Kidney capillary endothelial cell (primary cell): Measurements from ENCODE around the gene CACNB4.
"Not testable (repeated sequence)": the region's sequence is repeated elsewhere in the genome, so short reads cannot be mapped to it uniquely, and the experiment has no call there.

ENCODE experiments used
- DNase-seq: peaks from one replicate; pipeline ENCODE4 v3.0.0-alpha.2; 2018; ENCODE audit warnings: low spot score

CACNB4 gene

DNA sequence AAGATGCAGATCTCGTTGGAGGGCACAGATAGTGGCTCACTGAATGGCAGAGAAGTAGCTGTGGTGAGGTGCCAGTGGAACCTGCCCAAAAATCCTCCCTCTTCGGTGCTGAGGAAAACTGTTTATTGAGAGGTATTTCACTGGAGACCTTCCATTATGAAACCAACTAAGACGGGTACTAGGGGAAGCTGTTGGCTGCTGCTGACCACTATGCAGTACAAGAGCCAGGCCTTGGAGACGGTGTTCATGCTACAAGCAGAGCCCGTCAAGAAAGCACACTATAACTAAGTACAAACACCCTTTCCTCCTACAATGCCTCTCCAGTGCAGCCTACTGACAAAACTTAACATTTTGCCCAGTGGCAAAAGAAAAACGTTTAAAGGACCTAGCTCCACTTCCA, 275.2 kb downstream of the CACNB4 start:
- DNase-seq, result no peak

DNA sequence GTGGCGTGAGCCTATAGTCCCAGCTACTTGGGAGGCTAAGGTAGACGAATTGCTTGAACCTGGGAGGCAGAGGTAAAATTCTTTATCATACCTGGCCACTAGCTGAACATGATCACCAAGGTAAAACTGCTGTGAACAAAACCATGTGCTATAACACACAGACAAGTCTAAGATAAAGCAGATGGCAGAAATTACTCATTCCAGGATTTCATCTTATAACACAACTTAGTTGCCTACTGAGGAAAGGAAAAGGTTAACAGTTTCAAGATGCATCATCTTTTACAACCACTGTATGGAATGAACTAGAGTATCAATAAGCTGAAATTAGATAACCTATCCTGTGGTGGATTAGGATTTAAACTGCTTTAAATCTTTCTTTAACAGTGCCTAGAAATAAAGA, 278.9 kb downstream of the CACNB4 start:
- DNase-seq, result no peak

DNA sequence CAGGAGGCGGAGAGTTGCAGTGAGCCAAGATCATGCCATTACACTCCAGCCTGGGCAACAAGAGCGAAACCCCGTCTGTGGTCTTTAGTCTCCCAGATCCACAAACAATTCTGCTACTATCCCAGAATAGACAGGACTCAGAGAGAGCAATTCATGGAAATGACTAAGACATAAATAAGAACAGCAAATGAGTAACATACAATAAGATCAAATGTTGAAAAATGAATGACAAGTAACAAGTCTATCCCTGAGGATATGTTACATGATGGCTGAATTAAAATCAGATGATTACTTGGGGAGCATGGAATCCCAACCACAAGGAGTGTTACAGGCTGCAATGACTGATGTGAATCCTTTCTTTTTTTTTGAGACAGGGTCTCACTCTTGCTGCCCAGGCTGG, 280.9 kb downstream of the CACNB4 start:
- DNase-seq, result peak; percentile 60

DNA sequence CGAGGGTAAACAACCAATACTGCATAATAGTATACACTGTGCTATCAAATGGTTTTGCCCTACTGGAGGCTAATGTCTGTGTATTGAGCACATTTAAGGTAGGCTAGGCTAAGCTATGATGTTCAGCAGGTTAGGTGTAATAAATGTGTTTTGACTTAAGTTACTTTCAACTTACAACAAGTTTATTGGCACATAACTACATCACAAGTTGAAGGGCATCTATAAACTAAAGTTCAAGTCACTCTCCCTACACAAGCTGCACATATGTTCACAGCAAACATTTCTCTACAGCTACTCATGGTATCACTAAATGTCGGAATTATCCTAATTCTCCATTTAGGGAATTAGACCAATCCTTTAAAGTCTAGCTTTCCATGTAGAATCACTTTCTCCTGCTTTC, 282.0 kb downstream of the CACNB4 start:
- DNase-seq, result no peak

DNA sequence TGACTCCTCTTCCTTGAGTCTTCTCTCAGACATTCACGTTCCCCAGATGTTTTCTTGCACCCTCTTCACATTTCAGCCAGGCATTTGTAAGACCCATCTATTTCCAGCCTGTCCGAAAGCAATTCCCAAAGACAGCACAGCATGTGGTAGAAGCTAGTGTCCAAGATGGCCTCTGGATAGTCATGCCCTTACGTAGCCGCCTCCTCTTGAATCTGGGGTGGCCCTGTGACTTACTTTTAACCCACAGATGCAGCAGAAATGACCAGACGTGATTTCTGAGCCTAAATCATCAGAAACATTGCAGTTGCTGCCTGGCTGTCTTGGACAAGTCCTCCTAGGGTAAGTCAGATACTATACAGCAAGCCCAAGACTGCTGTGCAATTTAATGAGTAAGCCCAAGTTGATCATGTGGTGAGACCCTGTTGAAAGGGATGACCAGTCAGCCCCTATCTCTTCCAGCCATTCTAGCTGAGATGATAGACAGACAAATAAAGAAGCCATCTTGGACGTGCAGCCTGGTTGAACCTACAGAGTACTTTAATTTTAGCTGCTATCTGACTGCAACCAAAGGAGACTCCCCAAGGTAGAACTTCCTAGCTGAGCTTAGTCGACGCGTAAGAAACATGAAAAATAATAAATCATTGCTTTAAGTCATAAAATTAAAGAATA, 282.9 kb downstream of the CACNB4 start:
- DNase-seq, result no peak

DNA sequence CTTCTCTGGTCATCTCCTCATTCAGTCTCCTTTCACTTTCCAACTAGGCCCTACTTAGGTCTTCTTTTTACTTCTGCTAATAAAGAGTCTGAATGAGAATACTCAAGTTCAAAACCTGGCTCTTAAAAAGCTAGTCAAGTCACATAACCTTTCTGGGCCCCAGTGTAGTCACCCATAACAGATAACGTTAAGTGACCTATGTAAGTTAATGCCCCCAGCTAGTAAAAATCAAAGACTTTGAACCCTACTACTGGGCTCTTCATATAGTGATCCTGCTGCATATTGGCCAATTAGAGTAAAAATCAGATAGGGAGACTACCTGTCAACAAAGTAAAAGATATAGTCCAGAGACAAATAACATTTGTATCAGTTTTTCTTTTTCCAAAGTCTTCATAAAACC, 288.4 kb downstream of the CACNB4 start:
- DNase-seq, result no peak

DNA sequence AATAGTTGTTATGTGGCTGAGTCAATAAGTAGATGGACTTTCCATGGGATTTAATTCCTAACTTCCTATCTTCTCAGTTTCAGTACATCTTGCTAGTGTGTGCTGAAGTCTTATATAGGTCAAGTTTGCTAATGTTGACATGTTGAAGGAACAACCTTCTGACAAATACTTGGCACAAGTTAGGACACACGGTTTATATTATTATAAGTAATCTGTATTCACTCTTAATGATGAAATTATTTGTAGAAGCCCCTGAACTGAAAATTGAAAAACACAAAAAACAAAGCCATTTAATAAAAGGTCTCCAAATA, 289.8 kb downstream of the CACNB4 start:
- DNase-seq, result no peak

DNA sequence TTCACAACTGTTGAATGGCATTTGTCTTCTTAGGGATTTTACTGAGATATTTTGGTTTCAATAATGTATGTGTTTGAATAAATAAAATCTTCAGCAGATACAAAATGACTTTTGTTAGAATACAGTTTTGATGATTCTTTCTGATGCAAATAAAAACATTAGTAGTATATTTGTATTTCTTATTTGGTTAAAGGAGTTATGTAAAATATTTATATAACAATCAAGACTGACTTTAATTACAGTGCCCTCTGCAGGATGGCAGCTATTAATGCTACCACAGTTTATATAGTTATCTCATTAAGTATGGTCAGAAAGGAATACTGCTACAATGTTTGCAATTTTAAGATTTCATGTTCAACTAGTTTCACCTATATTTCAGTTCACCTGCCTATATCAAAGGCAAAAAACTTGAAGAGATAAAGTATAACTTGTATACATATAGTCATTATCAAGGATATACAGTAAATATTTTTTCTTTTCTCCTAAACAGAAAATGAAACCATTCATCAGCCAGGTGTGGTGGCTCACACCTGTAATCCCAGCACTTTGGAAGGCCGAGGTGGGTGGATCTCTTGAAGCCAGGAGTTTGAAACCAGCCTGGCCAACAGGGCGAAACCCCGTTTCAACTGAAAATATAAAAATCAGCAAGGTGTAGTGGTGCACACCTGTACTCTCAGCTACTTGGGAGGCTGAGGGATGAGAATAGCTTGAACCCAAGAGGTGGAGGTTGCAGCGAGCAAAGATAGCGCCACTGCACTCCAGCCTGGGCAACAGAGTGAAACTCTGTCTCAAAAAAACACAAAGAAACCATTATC, 290.4 kb downstream of the CACNB4 start:
- DNase-seq, result peak; percentile 36

DNA sequence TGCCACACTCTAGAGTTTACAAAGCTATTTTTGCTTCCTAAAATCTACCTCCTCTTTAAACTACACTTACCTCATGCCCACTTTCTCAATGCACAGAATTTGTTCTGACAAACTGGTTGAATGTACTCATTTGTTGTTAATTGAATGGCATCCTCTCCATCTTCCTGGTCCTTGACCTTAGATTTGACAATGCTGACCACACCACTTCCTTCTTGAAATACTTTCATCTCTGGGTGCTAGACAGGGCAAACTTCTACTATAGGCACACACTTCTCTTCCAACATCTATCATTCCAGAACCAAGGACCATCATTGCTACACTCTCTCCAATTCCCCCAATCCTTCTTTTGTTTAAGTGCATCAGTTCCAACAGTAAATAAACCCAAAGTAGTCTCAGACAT, 292.9 kb downstream of the CACNB4 start:
- DNase-seq, result no peak

DNA sequence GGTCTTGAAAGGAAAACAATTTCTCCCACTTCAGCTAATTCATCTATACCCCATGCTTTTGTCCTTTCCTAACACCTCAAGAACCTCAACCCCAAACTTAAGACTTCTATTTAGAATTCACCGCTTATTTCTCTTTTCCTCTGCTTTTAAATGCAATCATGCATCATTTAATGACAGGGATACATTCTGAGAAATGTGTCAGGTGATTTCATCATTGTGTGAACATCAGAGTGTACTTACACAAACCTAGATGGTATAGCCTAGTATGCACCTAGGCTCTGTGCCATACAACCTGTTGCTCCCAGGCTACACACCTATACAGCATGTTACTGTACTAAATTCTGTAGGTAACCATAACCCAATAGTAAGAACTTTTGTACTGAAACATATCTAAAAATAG, 293.5 kb downstream of the CACNB4 start:
- DNase-seq, result no peak

DNA sequence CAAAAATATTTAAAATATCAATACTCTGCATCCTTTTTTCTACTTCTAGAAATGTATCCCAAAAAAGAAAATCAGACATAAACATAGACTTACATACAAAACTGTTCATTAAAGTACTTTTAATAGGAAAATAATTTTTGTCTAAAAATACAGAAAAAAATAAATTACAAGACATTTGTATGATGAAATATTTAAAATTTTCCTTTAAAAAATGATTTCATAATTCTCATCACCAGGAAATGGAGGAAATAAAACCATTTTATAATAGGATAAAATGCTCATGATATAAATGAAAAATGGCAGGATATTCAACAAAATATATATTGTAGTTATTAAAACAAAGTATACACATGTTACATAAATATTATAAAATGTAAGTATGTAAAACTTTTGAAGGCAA, 295.0 kb downstream of the CACNB4 start:
- DNase-seq, result no peak

DNA sequence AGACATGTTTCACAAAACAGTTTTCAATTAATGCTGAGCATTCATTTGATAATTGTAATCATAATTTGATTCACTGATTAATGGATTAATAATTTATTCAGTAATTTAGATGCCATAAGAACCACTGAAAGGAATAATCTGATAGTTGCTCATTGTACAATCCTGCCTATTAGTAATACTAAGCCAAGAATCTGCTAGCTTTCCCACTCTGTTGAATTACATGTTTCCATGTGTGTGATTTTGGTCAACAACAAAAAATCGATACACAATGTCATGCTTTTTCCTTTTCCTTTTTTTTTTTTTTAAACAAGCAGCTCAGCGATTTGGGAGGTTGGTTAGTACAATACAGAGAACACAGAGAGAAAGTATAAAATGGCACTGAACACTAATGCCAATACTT, 296.5 kb downstream of the CACNB4 start:
- no peak for DNase-seq

DNA sequence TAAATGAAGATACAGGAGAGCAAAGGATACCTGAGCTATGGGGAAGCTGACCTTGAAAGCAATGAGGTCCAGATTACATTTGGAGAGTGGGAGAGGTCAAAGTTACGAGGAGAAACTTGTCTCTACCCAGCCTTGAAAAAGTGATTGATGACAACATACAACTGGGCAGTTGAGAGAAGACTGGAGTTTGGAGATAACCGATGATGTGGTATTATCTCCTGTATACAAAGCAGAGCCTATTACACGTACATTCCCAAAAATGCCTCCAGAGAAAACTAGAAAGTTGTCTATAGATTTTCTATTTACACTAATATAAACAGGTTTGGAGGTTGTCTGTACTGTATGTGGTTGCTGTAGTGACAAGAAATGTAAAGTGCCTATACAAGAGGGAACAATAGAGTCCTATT, 299.0 kb downstream of the CACNB4 start:
- no peak for DNase-seq

DNA sequence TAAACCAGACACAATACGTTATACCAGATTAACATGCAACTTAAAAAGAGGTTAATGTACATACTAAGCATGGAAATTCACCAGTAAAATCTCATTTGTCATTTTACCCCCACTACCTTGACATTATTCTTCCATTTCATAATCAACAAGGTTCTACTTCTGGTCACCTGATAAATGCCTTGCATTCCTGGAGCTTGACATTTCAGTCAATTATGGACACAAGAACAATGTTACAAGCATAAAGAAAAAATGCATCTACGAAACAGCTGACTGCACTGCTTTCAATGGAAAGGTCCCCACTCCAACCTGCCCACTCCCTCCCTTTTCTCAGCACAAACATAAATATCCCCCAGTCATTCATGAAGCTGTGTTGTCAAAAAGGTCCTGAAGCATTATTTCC, 302.1 kb downstream of the CACNB4 start:
- DNase-seq, result no peak

DNA sequence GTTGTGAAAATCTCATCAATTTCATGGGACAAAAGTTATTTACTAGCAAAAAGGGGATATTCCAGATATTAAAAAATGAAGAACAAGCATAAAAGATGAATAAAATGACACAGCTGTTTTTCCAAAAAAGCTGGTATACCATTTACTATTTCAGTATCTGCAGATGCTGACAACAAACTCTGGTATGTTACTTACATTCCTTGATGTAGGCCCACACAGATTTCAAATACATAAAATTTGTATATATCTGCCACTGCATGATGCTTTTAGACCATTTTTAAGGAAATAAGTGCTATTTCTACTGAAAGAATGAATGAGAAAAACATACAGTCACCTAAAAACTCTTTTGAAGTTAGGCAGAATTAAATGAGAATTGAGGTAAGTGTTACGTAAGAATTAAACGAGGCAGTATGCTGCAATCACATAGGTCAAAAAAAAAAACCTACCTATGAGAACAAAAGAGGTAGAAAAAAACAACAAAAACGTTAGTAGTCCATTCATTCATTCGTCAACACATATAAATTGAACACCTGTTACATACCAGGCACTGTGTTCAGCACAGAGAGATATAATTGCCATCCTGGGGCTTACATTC, 303.1 kb downstream of the CACNB4 start:
- no peak for DNase-seq

DNA sequence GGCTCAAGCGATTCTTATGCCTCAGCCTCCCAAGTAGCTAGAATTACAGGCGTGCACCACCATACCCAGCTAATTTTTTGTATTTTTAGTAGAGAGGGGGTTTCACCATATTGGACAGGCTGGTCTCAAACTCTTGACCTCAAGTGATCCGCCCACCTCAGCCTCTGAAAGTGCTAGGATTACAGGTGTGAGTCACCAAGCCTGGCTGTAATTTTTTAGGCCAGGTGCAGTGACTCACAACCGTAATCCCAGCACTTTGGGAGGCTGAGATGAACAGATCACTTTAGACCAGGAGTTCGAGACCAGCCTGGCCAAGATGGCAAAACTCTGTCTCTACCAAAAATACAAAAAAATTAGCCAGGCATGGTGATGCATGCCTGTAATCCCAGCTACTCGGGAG, 304.4 kb downstream of the CACNB4 start:
- not testable (repeated sequence) for DNase-seq

DNA sequence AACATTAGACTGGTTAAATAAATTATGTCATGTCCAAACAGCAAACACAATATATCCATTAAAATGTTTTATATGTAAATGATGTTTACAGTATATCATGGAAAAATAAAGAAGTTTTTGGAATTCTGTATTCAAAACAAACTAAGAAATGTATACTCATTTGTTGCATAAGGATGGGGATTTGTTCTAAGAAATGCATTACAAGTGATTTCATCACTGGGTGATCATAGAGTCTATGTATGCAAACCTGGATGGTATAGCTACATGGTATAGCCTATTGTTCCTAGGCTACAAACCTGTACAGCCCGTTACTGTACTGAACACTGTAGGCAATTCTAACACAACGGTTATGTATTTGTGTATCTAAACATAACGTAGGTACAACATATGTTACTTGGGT, 305.7 kb downstream of the CACNB4 start:
- DNase-seq, result no peak

DNA sequence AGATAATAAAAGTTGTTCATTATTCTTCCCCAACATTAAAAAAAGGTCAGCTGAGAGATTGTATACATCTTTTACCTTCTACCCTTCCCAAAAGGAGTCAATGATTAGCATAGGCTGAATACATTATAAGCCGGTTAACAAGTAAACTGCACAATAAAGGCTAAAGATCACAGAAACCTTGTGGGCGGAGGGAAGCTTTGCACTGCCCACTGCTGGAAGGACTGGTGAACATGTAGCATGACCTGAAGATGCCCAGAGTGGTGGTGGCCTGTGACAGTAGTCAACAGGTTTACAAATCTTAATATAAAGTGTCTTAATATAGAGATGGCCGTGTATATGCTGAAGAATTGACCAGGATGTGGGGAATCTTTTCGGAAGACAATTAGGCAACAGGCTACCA, 306.3 kb downstream of the CACNB4 start:
- no peak for DNase-seq

DNA sequence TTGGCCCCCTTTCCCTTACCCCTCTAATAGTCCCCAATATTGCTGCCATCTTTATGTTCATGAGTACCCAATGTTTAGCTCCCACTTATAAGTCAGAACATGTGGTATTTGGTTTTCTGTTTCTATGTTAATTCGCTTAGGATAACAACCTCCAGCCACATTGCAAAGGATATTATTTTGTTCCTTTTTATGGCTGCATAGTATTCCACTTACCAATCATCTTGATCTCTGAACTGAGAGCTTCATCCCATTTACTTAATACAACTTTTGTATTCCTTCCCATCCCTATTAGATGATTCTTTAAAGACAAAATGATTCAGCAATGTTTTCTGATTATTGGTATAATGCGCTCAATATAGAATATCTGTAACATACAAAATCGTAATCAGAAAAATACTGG, 307.3 kb downstream of the CACNB4 start:
- no peak for DNase-seq

DNA sequence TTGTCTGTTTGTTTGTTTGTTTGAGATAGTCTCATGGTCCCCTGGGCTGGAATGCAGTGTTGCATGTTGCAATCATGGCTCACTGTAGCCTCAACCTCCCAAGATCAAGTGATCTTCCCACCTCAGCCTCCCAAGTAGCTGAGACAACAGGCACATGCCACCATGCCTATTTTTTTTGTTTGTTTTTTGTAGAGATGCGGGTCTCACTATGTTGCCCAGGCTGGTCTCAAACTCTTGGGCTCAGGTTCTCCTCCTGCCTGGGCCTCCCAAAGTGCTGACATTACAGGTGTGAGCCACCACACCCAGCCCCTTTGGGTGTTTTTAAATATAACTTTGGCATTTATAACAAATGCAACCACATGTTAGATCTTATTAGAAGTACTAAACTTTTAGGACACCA, 308.2 kb downstream of the CACNB4 start:
- DNase-seq, result no peak

DNA sequence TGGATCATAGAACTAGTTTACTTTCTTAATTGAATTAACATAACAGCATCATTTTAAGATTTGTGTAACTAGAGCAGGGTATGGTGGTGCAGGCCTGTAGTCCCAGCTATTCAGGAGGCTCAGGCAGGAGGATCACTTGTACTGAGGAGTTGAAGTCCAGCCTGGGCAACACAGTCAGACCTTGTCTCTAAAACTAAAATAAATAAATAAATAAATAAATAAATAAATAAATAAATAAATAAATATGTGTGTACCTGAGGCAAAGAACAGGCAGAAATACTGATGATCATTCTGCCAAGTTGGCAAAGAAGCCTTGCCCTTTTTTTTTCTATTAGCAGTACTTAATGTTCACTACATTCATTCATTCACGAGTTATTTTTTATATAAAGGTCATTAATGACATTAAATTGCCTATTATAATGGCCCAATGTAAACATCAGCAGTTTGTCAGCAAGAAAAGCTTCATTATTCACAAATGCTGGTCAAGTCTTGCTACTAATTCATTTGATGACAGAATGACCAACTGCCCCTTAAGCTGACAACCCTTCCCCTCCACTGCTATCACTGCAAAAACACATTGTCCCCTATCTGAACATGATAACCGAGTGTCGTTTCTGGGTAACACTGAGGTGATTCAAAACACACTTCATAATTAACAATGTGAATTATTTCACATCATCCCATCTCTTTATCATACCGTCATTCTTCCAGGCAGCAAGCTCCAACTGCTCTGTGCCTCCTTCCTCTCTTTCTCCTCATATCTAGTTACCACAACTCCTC, 309.6 kb downstream of the CACNB4 start:
- no peak for DNase-seq

DNA sequence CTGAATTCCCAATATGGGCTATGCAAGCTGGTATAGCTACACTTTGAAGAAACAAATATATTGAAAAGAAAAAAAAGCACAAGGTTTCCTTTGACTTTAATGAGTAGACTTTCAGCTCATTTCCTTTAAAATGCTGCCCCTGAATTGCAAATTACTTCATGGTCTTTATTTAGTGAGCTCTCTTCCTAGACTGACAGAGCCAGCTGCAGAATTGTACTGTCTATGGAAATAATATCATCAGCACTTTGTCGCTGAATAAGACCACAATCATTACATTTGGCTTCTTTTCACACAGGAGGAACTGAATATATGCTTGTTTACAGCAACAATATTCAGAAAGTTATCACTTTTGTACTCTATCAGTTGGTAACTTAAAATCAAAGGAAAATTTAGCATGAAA, 312.4 kb downstream of the CACNB4 start:
- DNase-seq, result no peak

DNA sequence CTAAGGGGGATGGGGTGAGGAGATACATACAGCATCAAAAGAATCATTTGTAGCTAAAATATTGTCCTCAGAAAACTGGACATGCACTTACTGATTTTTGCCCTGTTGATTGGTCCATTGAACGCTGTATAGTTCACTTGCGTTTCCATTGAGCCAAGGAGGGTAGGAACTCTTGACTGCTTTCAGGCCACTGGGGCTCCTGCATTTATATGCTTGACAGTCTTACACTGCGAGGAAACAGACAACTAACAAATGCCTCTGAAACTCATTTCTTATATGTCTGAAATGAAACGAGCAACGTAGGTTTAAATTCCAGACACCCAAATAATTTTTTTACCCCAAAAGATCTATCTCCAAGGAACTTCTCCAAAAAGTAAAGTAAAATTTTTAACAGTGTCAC, 312.8 kb downstream of the CACNB4 start:
- no peak for DNase-seq
